NCI-H82 treated with DMSO at 0.1 percent for 48 hours (cell line): Measurements from ENCODE around the gene ITGA8.
A peak's percentile ranks its signal among the peaks of the same experiment; 100 is the strongest.

Source experiments
- DNase-seq: peaks from one replicate; lab custom pipeline; 2025; ENCODE audit not compliant: unreplicated experiment; lab: John Stamatoyannopoulos, UW

ITGA8 gene

GRCh38 chr10:15737656-15738055 is 17.9 kb upstream of the ITGA8 start:
- DNase-seq, result no peak

- no peak for DNase-seq
These were observed 16.0 kb upstream of the ITGA8 start for GRCh38 chr10:15735763-15736162.

GRCh38 chr10:15730341-15730740 is 10.6 kb upstream of the ITGA8 start:
- DNase-seq, result no peak

GRCh38 chr10:15729890-15730289 is 10.2 kb upstream of the ITGA8 start:
- no peak for DNase-seq

GRCh38 chr10:15726042-15726441 is 6.3 kb upstream of the ITGA8 start:
- DNase-seq, result no peak

GRCh38 chr10:15725603-15726002 is 5.9 kb upstream of the ITGA8 start:
- no peak for DNase-seq

- DNase-seq, result no peak
These were observed 5.0 kb upstream of the ITGA8 start for GRCh38 chr10:15724683-15725082.

GRCh38 chr10:15723803-15724202 is 4.1 kb upstream of the ITGA8 start:
- no peak for DNase-seq

- DNase-seq, result no peak
These were observed 1.0 kb upstream of the ITGA8 start for GRCh38 chr10:15720635-15721287.

GRCh38 chr10:15719049-15719898 is 448 bp downstream of the ITGA8 start:
- no peak for DNase-seq

GRCh38 chr10:15718694-15719048 is 1.1 kb downstream of the ITGA8 start:
- no peak for DNase-seq

- DNase-seq, result peak; percentile 5
These were observed 4.0 kb downstream of the ITGA8 start for GRCh38 chr10:15715619-15716227.

- DNase-seq, result no peak
These were observed 4.9 kb downstream of the ITGA8 start for GRCh38 chr10:15714847-15715246.

GRCh38 chr10:15712883-15713282 is 6.8 kb downstream of the ITGA8 start:
- DNase-seq, result no peak

GRCh38 chr10:15710455-15710854 is 9.3 kb downstream of the ITGA8 start:
- no peak for DNase-seq

GRCh38 chr10:15705298-15705697 is 14.4 kb downstream of the ITGA8 start:
- no peak for DNase-seq

GRCh38 chr10:15704581-15704968 is 15.1 kb downstream of the ITGA8 start:
- DNase-seq, result no peak

- no peak for DNase-seq
These were observed 15.7 kb downstream of the ITGA8 start for GRCh38 chr10:15703944-15704580.

- no peak for DNase-seq
These were observed 16.4 kb downstream of the ITGA8 start for GRCh38 chr10:15703151-15703880.

- DNase-seq, result no peak
These were observed 19.5 kb downstream of the ITGA8 start for GRCh38 chr10:15700078-15700674.

GRCh38 chr10:15695852-15696251 is 23.9 kb downstream of the ITGA8 start:
- DNase-seq, result no peak
